ENCODE results near the gene TBC1D2B. TPM values are rescaled to one million over a fixed set of nuclear protein-coding genes. Genes with fewer than 3 reads are reported as not detected.

The TBC1D2B gene
- total RNA-seq, 1 donor from 2014 or later = 69.8 TPM

- H3K36me3 ChIP-seq = no peaks in the 10 kb centered on the region
- intact Hi-C loops (cut with DNase I) = no loop called here
- DNase-seq (no peak), ATAC-seq (peak; percentile 46 to 61)
- peaks cover 48% of the 10 kb centered on the region for H3K4me1 ChIP-seq
- H3K9me3 ChIP-seq = no peaks in the 10 kb centered on the region
- H3K4me3 ChIP-seq = no peak overlapping the region
- H3K27me3 ChIP-seq (ENCODE audit: low read depth) = no peaks in the 10 kb centered on the region
- no peak for TF ChIP-seq CTCF (IDR thresholded peaks at IDR 0.05)
- peak overlapping the region; percentile 59 for H3K27ac ChIP-seq
Observed at GRCh38 chr15:78082106-78082742, 4.7 kb upstream of the TBC1D2B start.

GRCh38 chr15:78080088-78080460 lies 2.6 kb upstream of the TBC1D2B start:
- H3K4me3 ChIP-seq = no peak overlapping the region
- peaks cover 63% of the 10 kb centered on the region for H3K4me1 ChIP-seq
- no peak for TF ChIP-seq CTCF (IDR thresholded peaks at IDR 0.05)
- peak overlapping the region; percentile 46 for H3K27ac ChIP-seq
- ATAC-seq = no peak
- intact Hi-C loops (cut with DNase I) = no loop called here
- no peaks in the 10 kb centered on the region for H3K27me3 ChIP-seq (ENCODE audit: low read depth)
- no peaks in the 10 kb centered on the region for H3K36me3 ChIP-seq
- H3K9me3 ChIP-seq = no peaks in the 10 kb centered on the region
- no peak for DNase-seq

- Histone ChIP-seq H3K36me3 (no peaks in the 10 kb centered on the region), H3K27ac (peak overlapping the region; percentile 46), H3K4me1 (peaks cover 62% of the 10 kb centered on the region), H3K9me3 (no peaks in the 10 kb centered on the region), H3K27me3 (ENCODE audit: low read depth) (no peaks in the 10 kb centered on the region), H3K4me3 (no peak overlapping the region)
- DNase-seq (peak; percentile 65), ATAC-seq (peak in 1 of 2 donors; percentile 55)
- no peak for TF ChIP-seq CTCF (IDR thresholded peaks at IDR 0.05)
- intact Hi-C loops (cut with DNase I) = no loop called here
Observed at GRCh38 chr15:78079298-78080087, 2.0 kb upstream of the TBC1D2B start.

GRCh38 chr15:78077871-78078210 lies 330 bp upstream of the TBC1D2B start:
- ATAC-seq = peak in 1 of 2 donors; percentile 6
- H3K4me3 ChIP-seq = peak overlapping the region; percentile 96
- H3K27ac ChIP-seq = peak overlapping the region; percentile 74
- intact Hi-C loops (cut with DNase I) = no loop called here
- peaks cover 60% of the 10 kb centered on the region for H3K4me1 ChIP-seq
- DNase-seq = no peak
- no peaks in the 10 kb centered on the region for H3K9me3 ChIP-seq
- H3K36me3 ChIP-seq = no peaks in the 10 kb centered on the region
- no peaks in the 10 kb centered on the region for H3K27me3 ChIP-seq (ENCODE audit: low read depth)
- TF ChIP-seq CTCF (IDR thresholded peaks at IDR 0.05) = no peak

GRCh38 chr15:78076231-78077052 lies 1.1 kb downstream of the TBC1D2B start:
- Histone ChIP-seq H3K36me3 (no peaks in the 10 kb centered on the region), H3K9me3 (no peaks in the 10 kb centered on the region), H3K27me3 (ENCODE audit: low read depth) (no peaks in the 10 kb centered on the region), H3K4me1 (peaks cover 60% of the 10 kb centered on the region), H3K27ac (peak overlapping the region; percentile 95), H3K4me3 (peak overlapping the region; percentile 96)
- DNase-seq (no peak), ATAC-seq (peak; percentile 8 to 35)
- intact Hi-C loops (cut with DNase I) = no loop called here
- TF ChIP-seq CTCF (IDR thresholded peaks at IDR 0.05) = no peak
